Neural progenitor cell (in vitro differentiated cells): ENCODE results near the gene RAB8B. TPM values are rescaled to one million over a fixed set of nuclear protein-coding genes. Genes with fewer than 3 reads are reported as not detected.

Experiments used
- DNase-seq: peaks from one replicate; pipeline ENCODE4 v3.0.0-alpha.2; 2016; ENCODE audit warnings: low spot score
- H2AFZ ChIP-seq: fragments of 200-600 bp; sonication (generic); replicated peaks from 2 replicates; pipeline ENCODE4 v1.6.1; 2016; ENCODE audit warnings: antibody characterized with exemption
- H3F3A ChIP-seq: fragments of 200-600 bp; sonication (generic); 2 replicates; pipeline ENCODE4 v1.6.1; 2016; ENCODE audit warnings: antibody characterized with exemption, low read depth
- H3K27ac ChIP-seq: fragments of 200-600 bp; sonication (generic); 2 replicates; pipeline ENCODE4 v1.5.1; 2016; ENCODE audit warnings: mild to moderate bottlenecking
- H3K27me3 ChIP-seq: fragments of 200-600 bp; sonication (generic); 2 replicates; pipeline ENCODE4 v1.6.1; 2016; ENCODE audit warnings: mild to moderate bottlenecking, moderate library complexity
- H3K36me3 ChIP-seq: fragments of 200-600 bp; sonication (generic); 2 replicates; pipeline ENCODE4 v1.5.1; 2016
- H3K4me1 ChIP-seq: fragments of 200-600 bp; sonication (generic); 2 replicates; pipeline ENCODE4 v1.6.1; 2016; ENCODE audit warnings: mixed run types
- H3K4me2 ChIP-seq: fragments of 200-600 bp; sonication (generic); 2 replicates; pipeline ENCODE4 v1.6.1; 2016
- H3K4me3 ChIP-seq: fragments of 200-600 bp; sonication (generic); 2 replicates; pipeline ENCODE4 v1.5.1; 2016
- H3K79me2 ChIP-seq: fragments of 200-600 bp; sonication (generic); 2 replicates; pipeline ENCODE4 v1.6.1; 2016; ENCODE audit warnings: low read depth
- H3K9ac ChIP-seq: fragments of 200-600 bp; sonication (generic); 2 replicates; pipeline ENCODE4 v1.6.1; 2016
- H3K9me3 ChIP-seq: fragments of 200-600 bp; sonication (generic); 2 replicates; pipeline ENCODE4 v1.5.1; 2016; ENCODE audit warnings: low read depth
- H4K20me1 ChIP-seq: fragments of 200-600 bp; sonication (generic); 2 replicates; pipeline ENCODE4 v1.6.1; 2016; ENCODE audit warnings: low read depth
- H3K27ac Mint-ChIP-seq: 3 replicates; pipeline ENCODE4 v1.8.0; 2021; ENCODE audit warnings: mixed read lengths
- H3K27me3 Mint-ChIP-seq: 2 replicates; pipeline ENCODE4 v1.8.0; 2022; ENCODE audit warnings: low read depth, mild to moderate bottlenecking, inconsistent platforms, moderate library complexity, mixed read lengths; ENCODE audit not compliant: insufficient read depth
- H3K36me3 Mint-ChIP-seq: 3 replicates; pipeline ENCODE4 v1.8.0; 2021; ENCODE audit warnings: mixed read lengths
- H3K4me1 Mint-ChIP-seq: 3 replicates; pipeline ENCODE4 v1.8.0; 2021; ENCODE audit warnings: mixed read lengths
- H3K4me3 Mint-ChIP-seq: 3 replicates; pipeline ENCODE4 v1.8.0; 2021; ENCODE audit warnings: mild to moderate bottlenecking, moderate library complexity, mixed read lengths
- H3K9me3 Mint-ChIP-seq: 3 replicates; pipeline ENCODE4 v1.8.0; 2020; ENCODE audit warnings: mixed read lengths
- EZH2 ChIP-seq: fragments of 200-600 bp; sonication (generic); IDR thresholded peaks from 2 replicates; pipeline ENCODE4 v1.6.1; 2017; ENCODE audit warnings: antibody characterized with exemption, mild to moderate bottlenecking, moderate library complexity
- EZH2phosphoT487 ChIP-seq: fragments of 200-600 bp; sonication (generic); IDR thresholded peaks from 2 replicates; pipeline ENCODE4 v1.6.1; 2017; ENCODE audit warnings: antibody characterized with exemption
- total RNA-seq: library from RNA; depleted of rRNA; stranded (reverse); fragments of >200 nt; gene quantifications from 2 replicates; pipeline ENCODE4 v1.2.3, GENCODE V29; 2015; ENCODE audit warnings: low replicate concordance
- TF ChIP-seq, protein P1 (sequence below): fragments of 200-600 bp; sonication (generic); IDR thresholded peaks from 2 replicates; pipeline ENCODE4 v1.5.1; 2017; ENCODE audit warnings: antibody characterized with exemption, mild to moderate bottlenecking

RAB8B gene
- total RNA-seq, 1 donor from 2014 or later, result 107 TPM

DNA sequence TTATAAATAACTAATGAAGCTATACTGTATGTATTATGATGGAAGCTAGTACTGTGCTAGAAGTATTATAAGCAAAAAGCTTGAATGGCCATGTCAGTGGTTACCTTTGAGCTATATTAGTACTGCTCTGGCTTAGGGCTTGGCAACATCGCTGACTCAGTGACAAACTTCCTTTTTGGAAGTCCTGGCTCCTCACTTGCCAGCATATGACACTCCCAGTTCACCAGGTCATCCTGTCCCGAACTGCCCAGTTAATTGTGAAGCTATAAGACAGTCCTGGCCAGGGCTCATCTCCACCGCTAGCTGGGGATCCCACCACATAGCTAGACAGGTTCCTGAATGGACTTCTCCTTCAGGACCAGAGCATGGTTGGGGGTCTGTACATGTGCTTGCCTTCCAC is 31.9 kb downstream of the RAB8B start:
- no peaks in the 10 kb centered on the region for H3F3A ChIP-seq
- no peak overlapping the region for H3K27ac ChIP-seq
- peaks cover 3% of the 10 kb centered on the region for H4K20me1 ChIP-seq
- Mint-ChIP-seq H3K4me1 (no peaks in the 10 kb centered on the region), H3K27me3 (no peaks in the 10 kb centered on the region), H3K9me3 (no peaks in the 10 kb centered on the region), H3K27ac (no peak overlapping the region), H3K4me3 (no peak overlapping the region), H3K36me3 (peaks cover 3% of the 10 kb centered on the region)
- H3K4me3 ChIP-seq, result no peak overlapping the region
- DNase-seq, result no peak
- TF ChIP-seq, protein P1, sequence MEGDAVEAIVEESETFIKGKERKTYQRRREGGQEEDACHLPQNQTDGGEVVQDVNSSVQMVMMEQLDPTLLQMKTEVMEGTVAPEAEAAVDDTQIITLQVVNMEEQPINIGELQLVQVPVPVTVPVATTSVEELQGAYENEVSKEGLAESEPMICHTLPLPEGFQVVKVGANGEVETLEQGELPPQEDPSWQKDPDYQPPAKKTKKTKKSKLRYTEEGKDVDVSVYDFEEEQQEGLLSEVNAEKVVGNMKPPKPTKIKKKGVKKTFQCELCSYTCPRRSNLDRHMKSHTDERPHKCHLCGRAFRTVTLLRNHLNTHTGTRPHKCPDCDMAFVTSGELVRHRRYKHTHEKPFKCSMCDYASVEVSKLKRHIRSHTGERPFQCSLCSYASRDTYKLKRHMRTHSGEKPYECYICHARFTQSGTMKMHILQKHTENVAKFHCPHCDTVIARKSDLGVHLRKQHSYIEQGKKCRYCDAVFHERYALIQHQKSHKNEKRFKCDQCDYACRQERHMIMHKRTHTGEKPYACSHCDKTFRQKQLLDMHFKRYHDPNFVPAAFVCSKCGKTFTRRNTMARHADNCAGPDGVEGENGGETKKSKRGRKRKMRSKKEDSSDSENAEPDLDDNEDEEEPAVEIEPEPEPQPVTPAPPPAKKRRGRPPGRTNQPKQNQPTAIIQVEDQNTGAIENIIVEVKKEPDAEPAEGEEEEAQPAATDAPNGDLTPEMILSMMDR, result no peak
- TF ChIP-seq EZH2, result no peak
- TF ChIP-seq EZH2phosphoT487, result no peak
- peaks cover 60% of the 10 kb centered on the region for H3K79me2 ChIP-seq
- H3K9me3 ChIP-seq, result no peaks in the 10 kb centered on the region
- peaks cover 10% of the 10 kb centered on the region for H3K4me1 ChIP-seq
- no peaks in the 10 kb centered on the region for H3K27me3 ChIP-seq
- no peak overlapping the region for H3K9ac ChIP-seq
- H3K4me2 ChIP-seq, result no peak overlapping the region
- no peaks in the 10 kb centered on the region for H3K36me3 ChIP-seq
- no peak overlapping the region for H2AFZ ChIP-seq

DNA sequence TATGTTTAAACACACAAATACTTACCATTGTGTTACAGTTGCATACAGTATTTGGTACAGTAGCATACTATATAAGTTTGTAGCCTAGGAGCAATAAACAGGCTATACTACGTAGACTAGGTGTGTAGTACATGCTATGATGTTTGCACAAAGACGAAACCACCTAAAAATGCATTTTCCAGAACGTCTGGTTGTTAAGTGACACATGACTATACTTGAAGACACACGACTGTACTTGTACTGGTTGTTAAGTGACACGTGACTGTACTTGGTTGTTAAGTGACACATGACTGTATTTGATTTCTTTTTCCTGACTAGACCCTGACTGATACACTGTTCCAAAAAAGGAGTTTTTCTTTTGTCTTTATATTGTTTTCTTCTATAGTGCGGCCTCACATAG is 34.1 kb downstream of the RAB8B start:
- H3K4me1 Mint-ChIP-seq, result peaks cover 12% of the 10 kb centered on the region
- peaks cover 3% of the 10 kb centered on the region for H3K36me3 Mint-ChIP-seq
- Histone ChIP-seq H2AFZ (no peak overlapping the region), H3F3A (no peaks in the 10 kb centered on the region), H3K9ac (no peak overlapping the region), H3K4me3 (no peak overlapping the region), H3K27ac (no peak overlapping the region), H3K4me2 (no peak overlapping the region), H3K79me2 (peaks cover 48% of the 10 kb centered on the region), H3K4me1 (peaks cover 14% of the 10 kb centered on the region), H4K20me1 (peaks cover 5% of the 10 kb centered on the region), H3K9me3 (no peaks in the 10 kb centered on the region), H3K27me3 (no peaks in the 10 kb centered on the region), H3K36me3 (no peaks in the 10 kb centered on the region)
- no peak overlapping the region for H3K4me3 Mint-ChIP-seq
- TF ChIP-seq EZH2 (no peak), EZH2phosphoT487 (no peak)
- TF ChIP-seq, protein P1, result no peak
- H3K27ac Mint-ChIP-seq, result no peak overlapping the region
- no peaks in the 10 kb centered on the region for H3K27me3 Mint-ChIP-seq
- no peaks in the 10 kb centered on the region for H3K9me3 Mint-ChIP-seq
- DNase-seq, result no peak

DNA sequence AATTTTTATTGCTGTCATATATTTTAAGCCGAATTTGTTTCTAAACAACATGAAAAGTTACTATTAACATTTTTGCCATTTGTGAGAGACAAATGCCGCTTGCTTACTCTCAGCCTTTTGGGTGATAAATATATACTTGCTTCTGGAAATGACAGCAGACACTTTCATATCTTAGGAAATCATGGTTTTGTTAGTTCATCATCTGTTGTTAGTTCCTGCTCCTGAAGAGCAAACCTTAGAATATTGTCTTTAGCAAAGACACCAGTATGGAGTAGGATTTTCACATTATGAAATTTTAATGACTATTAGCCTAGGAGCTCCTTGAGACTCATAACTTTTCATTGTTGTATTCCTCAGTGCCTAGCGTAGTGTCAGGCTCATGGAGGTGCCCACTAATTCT is 36.0 kb downstream of the RAB8B start:
- no peak overlapping the region for H3K27ac Mint-ChIP-seq
- Histone ChIP-seq H3K27ac (no peak overlapping the region), H4K20me1 (peaks cover 6% of the 10 kb centered on the region), H3K79me2 (peaks cover 34% of the 10 kb centered on the region), H3K4me3 (no peak overlapping the region), H2AFZ (no peak overlapping the region), H3K4me1 (peaks cover 10% of the 10 kb centered on the region), H3K4me2 (no peak overlapping the region), H3K27me3 (no peaks in the 10 kb centered on the region), H3K9me3 (no peaks in the 10 kb centered on the region), H3K36me3 (no peaks in the 10 kb centered on the region), H3K9ac (no peak overlapping the region), H3F3A (no peaks in the 10 kb centered on the region)
- no peaks in the 10 kb centered on the region for H3K9me3 Mint-ChIP-seq
- peaks cover 15% of the 10 kb centered on the region for H3K4me1 Mint-ChIP-seq
- H3K27me3 Mint-ChIP-seq, result no peaks in the 10 kb centered on the region
- no peaks in the 10 kb centered on the region for H3K36me3 Mint-ChIP-seq
- no peak overlapping the region for H3K4me3 Mint-ChIP-seq
- TF ChIP-seq EZH2phosphoT487 (no peak), EZH2 (no peak)
- TF ChIP-seq, protein P1, result no peak
- DNase-seq, result no peak
